Measurements from ENCODE around the gene TRAF3. TPM values are rescaled to one million over a fixed set of nuclear protein-coding genes. Genes with fewer than 3 reads are reported as not detected.

TRAF3 gene
- total RNA-seq, 1 donor from 2014 or later = 19.7 TPM

DNA sequence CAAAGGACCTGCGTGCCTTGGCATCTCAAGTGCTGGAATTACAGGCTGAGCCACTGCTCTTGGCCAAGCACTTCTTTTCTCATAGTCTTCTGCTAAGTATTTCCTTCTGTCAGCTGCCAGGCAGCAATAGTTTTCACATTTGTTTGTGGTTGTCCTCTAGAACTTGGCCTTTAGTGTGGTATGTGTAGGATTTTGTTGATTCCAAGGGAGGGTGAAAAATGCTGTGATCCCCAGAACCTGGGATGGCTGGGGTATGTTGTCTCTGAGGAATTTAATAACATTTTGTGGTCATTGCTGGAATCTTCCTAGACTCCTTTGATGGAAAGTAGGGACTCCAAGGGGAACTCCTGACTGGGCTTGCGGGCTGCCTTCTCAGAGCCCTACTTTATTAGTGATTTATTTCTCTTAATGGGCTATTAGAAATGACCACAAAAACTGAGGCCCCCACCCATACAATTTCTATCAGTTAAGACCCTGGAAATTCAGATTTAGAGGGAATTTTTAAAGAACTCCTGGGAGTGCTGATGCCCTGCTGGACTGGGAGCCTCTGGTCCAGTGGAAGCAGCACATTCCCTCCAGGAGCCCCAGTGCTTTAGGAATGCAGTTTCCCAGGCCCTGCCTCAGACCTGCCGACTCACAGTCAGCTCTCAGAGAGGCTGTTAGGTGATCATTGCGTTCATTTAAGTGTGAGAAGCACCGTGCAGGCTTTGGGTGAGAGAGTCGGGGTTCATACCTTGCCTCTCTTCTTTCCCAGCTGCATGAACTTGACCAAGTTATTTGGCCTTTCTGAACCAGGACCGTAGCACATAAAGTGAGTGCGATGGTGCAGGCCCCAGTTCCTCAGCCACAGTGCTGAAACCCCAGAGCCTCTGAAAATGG lies 22.7 kb downstream of the TRAF3 start:
- H3K4me1 ChIP-seq = peaks cover 24% of the 10 kb centered on the region
- TF ChIP-seq CTCF (IDR thresholded peaks at IDR 0.05) = no peak
- DNase-seq = no peak
- no peak overlapping the region for H3K27ac ChIP-seq
- ATAC-seq = peak; percentile 43 to 44
- H3K27me3 ChIP-seq (ENCODE audit: low read depth) = no peaks in the 10 kb centered on the region
- H3K36me3 ChIP-seq = no peaks in the 10 kb centered on the region
- intact Hi-C loops (cut with DNase I) = no loop called here
- H3K9me3 ChIP-seq = no peaks in the 10 kb centered on the region
- H3K4me3 ChIP-seq = no peak overlapping the region

- Histone ChIP-seq H3K27ac (no peak overlapping the region), H3K9me3 (no peaks in the 10 kb centered on the region), H3K36me3 (no peaks in the 10 kb centered on the region), H3K4me3 (no peak overlapping the region), H3K4me1 (peaks cover 15% of the 10 kb centered on the region), H3K27me3 (ENCODE audit: low read depth) (no peaks in the 10 kb centered on the region)
- intact Hi-C loops (cut with DNase I) = no loop called here
- no peak for TF ChIP-seq CTCF (IDR thresholded peaks at IDR 0.05)
- ATAC-seq (peak; percentile 54 to 69), DNase-seq (no peak)
Observed at GRCh38 chr14:102802834-102803523, 25.7 kb downstream of the TRAF3 start.

DNA sequence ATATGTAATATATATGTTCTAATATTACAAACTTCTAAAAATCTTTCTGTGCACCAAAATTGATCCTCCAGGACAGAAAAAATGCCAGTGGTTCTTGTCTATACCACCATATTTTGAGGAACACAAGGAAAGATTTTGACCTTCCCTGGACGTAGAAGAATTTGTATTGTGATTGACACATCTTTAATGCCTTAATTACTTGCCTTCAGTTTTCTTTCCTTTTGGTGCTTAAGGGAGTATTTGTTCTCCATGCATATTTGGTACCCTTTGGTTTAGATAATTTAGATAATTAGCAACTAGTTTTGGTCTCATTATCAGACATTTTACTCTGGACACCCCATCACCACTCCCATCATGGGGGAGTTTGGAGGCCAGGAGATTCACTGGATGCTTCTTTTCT lies 27.6 kb downstream of the TRAF3 start:
- intact Hi-C loops (cut with DNase I) = no loop called here
- H3K4me1 ChIP-seq = peaks cover 5% of the 10 kb centered on the region
- no peak for ATAC-seq
- H3K27ac ChIP-seq = no peak overlapping the region
- H3K4me3 ChIP-seq = no peak overlapping the region
- no peaks in the 10 kb centered on the region for H3K36me3 ChIP-seq
- DNase-seq = no peak
- no peaks in the 10 kb centered on the region for H3K9me3 ChIP-seq
- no peak for TF ChIP-seq CTCF (IDR thresholded peaks at IDR 0.05)
- H3K27me3 ChIP-seq (ENCODE audit: low read depth) = no peaks in the 10 kb centered on the region

DNA sequence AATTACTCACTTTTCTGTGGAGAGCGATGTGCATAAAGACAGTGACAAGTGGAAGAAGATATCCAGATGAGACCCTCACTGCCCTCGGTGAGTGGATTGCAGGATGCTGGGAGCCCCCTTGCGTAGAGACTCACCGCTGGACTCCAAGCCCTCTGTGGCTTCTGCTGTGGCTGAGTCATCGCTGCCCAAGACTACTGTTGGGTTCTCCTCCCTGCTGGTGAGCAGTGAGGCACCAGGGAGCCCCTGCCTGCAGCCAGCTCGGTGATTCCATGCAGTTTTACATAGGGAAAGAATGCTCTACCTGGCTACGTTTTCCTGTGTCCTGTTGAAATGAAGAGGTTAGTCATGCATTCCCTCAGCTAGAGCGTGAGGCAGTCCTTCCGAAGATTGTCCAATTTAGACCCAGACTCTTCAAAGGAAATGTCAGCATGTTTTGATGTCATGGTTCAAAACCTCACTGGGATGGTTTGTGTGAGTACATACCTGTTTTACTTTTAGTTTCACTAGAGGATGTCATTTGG lies 28.2 kb downstream of the TRAF3 start:
- peak in 1 of 2 donors; percentile 13 for ATAC-seq
- H3K4me3 ChIP-seq = no peak overlapping the region
- no peaks in the 10 kb centered on the region for H3K27me3 ChIP-seq (ENCODE audit: low read depth)
- intact Hi-C loops (cut with DNase I) = no loop called here
- no peaks in the 10 kb centered on the region for H3K36me3 ChIP-seq
- H3K27ac ChIP-seq = no peak overlapping the region
- H3K4me1 ChIP-seq = no peaks in the 10 kb centered on the region
- no peak for TF ChIP-seq CTCF (IDR thresholded peaks at IDR 0.05)
- H3K9me3 ChIP-seq = no peaks in the 10 kb centered on the region
- DNase-seq = no peak

DNA sequence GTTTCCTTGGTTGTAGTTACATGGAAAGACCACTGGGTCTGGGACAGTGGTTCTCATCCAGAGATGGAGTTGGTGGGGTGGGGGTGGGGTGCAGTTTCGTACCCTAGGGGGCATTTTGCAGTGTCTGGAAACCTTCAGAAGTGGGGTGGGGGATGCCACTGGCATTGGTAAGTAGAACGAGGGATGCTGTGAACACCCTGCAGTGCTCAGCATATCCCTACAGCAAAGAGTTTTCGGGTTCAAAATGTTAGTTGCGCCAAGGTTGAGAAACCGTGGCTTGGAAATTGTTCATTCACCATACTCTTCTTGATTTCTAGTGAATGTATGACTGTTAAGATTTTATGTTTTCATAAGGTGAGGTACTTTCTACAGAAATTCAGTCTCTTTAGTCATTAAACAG lies 28.7 kb downstream of the TRAF3 start:
- Histone ChIP-seq H3K4me1 (peaks cover 2% of the 10 kb centered on the region), H3K36me3 (no peaks in the 10 kb centered on the region), H3K4me3 (no peak overlapping the region), H3K9me3 (no peaks in the 10 kb centered on the region), H3K27me3 (ENCODE audit: low read depth) (no peaks in the 10 kb centered on the region), H3K27ac (no peak overlapping the region)
- intact Hi-C loops (cut with DNase I) = no loop called here
- ATAC-seq = no peak
- no peak for DNase-seq
- no peak for TF ChIP-seq CTCF (IDR thresholded peaks at IDR 0.05)

Measured in lower lobe of right lung (tissue), 2 donors.